ENCODE measurements around the gene TMPRSS13.
"Not testable (repeated sequence)": the region's sequence is repeated elsewhere in the genome, so short reads cannot be mapped to it uniquely, and the experiment has no call there.

Gene TMPRSS13

DNA sequence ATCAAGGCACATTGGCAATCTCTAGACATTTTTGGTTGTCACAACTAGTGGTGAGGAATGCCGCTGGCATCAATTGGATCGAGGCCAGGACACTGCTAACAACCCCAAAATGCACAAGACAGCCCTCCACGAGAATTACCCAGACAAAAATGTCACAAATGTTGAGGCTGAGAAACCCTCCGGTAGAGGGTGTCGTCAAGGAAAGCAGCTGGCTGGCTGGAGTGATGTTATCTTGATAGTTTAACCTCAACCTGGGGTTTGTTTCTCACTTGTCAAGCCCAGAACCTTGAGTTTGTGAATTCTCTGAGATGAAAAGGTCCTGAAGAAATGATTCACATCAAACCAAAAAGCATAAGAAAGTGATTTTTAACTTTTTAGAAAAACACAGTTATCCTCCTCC lies 21.1 kb upstream of the TMPRSS13 start:
- DNase-seq, result no peak

DNA sequence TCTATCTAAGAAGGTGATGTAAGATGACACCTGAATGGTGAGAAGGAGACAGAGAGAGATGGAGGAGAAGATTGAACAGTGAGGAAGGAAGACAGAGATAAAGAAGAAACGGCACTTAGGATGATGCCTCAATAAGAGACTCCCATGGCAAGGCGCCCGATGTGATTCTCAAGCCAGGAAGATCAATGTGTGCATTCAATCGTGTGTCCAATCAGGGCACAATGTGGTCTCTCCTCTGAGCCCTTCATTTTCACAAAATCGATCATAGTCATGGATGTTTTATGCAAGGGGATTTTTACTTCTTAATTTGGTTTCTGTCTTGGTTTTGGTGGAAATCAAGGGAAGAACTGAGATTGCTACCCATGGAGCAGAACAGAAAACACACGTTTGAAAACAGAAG lies 19.9 kb upstream of the TMPRSS13 start:
- DNase-seq, result no peak

DNA sequence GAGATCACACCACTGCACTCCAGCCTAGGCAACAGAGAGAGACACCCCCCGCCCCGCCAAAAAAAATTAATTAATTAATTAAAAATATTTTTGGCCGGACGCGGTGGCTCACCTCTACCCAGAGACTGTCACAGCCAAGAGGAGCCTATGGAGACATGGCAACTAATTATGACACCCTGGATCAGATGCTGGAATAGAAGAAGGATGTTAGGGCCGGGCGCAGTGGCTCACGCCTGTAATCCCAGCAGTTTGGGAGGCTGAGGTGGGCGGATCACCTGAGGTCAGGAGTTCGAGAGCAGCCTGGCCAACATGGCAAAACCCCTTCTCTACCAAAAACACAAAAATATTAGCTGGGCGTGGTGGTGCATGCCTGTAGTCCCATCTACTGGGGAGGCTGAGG lies 19.3 kb upstream of the TMPRSS13 start:
- DNase-seq, result not testable (repeated sequence)

DNA sequence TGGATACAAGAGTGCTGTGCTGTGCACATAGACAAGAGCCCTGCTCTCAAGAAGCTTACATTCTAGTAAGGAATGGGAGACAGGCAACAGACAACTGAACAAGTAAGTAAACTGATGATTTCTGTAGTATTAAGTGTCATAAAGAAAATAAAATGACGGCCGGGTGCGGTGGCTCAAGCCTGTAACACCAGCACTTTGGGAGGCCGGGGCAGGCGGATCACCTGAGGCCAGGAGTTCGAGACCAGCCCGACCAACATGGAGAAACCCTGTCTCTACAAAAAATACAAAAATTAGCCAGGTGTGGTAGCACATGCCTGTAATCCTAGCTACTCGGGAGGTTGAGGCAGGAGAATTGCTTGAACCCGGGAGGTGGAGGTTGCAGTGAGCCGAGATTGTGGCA lies 18.5 kb upstream of the TMPRSS13 start:
- not testable (repeated sequence) for DNase-seq

DNA sequence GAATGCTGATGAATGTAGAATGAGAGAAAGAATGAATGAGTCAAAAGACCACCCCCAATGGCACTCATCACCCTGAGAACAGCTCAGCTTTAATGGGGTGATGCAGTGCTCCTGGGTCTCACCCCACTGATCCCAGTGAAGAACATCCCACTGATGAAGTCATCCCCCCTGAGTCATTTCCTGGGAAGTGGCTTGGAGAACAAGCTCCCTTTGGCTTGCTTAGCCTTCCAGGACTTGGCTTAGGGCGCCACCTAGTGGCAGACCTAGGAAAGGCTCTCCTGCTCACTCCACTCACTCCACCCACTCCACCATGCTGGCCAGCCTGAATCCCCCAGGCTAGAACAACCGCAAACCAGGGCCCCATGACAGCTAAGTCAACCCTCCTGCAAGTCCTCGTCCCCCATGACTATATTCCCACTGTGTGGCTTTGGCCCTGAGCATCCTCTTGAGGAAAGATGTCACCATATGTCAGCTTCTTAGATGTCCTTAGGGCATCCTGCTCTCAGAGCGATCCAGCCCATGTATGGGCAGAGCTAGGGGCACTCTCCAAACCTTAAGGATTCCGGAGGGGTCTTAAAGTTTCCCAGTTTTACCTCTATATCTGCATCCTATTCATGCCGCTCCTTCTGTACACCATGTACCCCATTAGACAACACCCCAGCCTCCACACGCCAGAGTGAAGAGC lies 17.8 kb upstream of the TMPRSS13 start:
- DNase-seq, result peak; percentile 85 to 92

DNA sequence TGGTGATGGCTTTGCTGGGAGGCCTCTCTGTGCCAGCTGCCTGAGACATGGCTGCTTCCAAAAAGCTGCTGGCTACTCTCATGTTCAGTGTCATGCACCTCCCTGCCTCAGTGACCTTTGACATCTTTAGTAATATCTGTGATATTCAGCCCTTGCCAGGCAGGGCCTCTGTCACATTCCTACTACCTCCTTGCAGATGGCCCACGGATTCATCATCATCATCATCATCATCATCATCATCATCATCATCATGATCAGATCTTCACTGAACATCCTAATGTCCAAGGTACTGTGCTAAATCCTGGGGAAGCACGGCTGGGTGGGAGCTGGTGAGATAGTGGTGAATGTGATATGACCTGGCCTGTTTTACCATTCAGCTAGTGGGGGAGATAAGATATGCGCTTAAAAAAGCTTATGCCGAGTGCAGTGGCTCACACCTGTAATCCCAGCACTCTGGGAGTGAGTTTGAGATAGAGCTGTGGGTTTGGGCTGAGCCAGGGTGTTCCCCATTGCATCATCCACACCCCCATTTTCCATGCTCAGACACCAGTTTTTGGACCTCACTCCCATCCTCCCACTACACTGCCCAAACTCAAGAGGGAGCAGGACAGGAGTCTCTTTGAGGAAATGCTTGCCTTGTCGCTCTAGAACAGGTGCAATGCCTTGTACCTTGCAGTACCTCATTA lies 17.1 kb upstream of the TMPRSS13 start:
- DNase-seq, result no peak

DNA sequence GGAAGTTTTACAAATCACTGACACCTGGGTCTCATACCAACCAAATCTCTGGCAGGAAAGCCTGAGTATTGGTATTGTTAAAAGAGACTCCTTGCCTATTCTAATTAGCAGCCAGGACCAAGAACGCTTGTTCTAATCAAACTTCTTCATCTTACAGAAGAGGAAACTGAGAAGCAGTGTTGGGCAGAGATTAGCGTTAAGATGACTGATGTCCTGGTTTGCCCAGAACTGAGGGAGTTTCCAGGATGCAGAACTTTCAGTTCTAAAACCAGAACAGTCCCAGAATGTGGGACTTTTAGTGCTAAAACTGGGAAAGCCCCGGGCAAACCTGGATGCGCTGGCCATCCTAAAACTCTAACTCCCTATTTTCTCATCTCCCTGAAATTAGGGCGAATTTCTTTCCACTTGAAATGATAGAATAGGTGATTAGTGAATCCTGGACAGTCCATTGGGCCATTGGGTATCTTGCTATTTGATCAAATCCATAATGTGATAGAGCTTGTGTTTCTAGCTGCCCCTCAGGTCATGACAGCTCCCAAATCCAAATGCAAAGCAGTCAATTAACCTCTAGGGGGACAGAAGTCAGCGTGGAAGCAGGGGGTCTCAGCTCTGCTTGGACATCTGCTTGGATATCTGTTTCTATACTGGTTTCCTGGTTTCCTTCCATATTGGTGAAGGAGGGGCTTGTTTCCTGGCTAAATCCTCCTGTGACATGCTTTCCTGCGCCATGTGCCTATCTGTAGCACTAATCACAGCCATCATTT lies 16.0 kb upstream of the TMPRSS13 start:
- DNase-seq, result no peak

DNA sequence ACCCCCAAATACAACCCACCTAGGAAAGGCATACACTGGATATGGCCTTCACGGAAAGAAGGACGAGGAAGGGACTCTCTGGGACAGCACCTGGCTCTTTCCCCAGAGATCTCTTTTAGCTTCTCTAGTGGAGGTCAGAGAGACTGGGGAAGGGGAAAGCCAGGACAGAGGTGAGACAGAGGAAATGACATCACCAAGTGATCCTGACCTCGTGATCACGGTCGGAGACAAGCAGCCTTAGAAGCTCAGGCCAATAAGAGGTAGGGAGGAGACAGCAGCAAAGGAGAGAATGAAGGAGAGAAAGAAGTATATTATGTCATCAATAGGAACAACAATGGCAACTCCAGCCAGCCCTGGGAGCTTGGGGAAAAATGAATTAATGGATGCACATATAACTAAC lies 15.4 kb upstream of the TMPRSS13 start:
- no peak for DNase-seq

DNA sequence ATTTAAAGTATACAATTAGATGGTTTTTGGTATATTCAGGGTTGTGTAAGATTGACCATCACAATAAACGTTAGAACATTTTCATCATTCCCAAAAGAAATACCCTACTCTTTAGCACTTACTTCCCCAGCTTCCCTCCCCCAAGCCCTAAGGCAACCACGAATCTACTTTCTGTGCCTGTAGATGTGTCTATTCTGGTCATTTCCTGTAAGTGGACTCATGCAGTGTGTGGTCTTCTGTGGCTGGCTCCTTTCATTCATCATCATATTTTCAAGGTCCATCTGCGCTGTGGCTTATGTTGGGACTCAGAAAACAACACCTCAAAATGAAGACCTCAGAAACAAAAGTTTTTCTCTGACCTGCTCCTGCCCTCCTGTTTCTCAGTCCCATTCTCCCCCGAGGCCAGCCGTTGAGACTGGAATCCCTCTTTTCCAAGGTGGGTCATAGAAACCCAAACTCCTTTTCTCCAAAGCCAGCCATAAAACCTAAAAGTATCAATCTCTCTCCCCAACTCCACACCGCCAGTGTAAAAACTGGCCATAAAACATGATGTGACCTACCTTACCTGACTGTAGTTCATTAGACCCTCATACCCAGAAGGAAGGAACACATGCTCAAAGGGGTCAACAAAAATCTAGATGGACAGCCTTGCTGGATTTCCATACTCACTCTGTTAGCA lies 12.9 kb upstream of the TMPRSS13 start:
- DNase-seq, result no peak

DNA sequence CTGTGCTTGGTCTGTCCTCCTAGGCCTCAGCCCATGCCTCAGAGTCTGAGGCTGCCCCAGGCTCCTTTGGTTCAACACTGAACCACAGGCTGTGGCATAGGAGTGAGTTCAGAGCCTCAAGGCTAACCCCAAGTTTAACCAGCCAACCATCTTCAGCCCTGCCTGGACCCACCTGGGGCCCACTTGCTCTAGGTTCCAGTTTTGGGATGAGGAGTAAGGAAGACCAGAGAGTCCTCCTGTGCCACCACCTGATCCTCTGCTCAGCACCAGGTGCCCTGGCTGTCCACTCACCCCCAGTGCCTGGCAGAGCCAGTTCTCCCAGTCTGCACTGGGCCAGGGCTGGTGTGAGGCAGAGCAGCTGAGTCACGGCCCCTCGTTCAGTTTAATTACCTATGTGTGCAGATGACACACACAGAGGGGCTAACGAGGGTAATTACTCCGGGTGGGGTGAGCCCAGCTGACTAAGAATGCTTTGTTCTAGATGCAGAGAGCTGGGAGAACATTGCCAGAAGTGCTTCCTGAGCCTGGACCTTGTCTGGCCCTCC lies 12.0 kb upstream of the TMPRSS13 start:
- no peak for DNase-seq

DNA sequence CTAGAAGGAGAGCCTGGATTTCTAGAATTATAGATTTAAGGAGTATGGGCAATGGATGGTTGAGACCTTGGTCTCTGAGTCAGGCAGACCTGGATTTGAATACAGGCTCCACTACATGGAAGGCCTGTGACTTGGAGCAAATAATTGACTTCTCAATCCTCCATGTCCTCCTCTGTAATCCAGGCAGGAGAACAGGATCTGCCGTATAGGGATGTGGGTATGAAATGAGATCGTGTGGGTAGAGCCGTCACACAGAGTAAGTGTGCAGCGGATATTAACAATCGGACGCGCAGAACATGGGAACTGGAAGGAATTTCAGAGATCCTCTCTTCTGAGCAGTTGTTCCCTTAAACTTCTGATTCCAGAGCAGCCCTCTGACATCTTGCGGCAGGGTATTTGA lies 11.5 kb upstream of the TMPRSS13 start:
- no peak for DNase-seq

DNA sequence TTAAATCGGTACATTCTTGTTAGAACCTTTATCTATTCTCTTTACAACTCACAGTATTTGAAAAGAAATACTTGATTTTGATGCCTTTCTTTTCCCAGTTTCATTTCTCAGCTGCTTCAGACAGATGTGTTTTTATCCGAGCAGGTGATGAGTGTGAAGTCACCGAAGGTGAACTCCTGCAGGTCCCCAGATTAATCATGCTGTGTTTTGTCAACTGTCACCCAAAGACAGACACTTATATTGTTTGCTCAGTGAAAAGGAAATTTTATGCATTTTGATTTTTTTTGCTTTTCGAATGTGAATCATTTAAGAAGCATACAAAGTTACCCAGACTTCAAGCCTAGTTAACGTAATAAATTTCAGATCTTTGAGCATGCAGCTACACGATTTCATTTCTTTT lies 7.8 kb upstream of the TMPRSS13 start:
- no peak for DNase-seq

DNA sequence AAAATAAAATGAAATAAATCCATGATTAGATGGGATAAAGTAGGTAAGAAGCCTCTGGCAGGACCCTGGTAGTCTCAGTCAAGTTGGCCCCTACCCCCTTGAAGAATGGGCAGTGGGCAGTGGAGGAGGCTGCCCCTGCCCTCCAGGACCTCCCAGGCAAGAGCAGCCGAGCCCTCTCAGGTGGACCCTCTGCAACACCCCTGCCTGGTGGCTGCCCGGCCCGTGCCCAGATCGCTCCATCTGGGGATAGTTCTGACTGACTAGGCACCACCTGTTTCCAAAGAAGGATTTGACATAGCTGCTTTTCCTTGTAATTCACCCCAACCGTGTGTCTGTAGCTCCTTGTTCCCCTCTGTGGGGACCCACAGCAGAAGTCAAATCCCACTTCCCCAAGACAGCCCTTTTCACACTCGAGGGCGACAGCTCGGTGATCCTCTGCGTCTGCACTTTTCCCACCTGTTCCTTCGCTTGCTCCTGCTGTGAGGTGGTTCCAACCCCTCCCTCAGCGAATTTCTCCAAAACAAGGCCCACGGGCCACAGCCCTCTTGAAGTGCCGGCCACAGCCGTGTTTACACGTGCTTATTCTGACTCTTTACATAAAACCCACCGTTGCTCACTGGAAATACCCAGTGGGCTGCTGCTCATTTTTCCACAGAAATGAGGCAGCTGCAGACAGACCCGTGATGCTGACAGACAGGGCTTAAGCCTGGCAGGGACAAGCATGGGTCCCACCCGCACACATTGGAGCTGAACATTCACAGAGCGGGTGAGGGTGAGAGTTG lies 5.5 kb upstream of the TMPRSS13 start:
- DNase-seq, result no peak

DNA sequence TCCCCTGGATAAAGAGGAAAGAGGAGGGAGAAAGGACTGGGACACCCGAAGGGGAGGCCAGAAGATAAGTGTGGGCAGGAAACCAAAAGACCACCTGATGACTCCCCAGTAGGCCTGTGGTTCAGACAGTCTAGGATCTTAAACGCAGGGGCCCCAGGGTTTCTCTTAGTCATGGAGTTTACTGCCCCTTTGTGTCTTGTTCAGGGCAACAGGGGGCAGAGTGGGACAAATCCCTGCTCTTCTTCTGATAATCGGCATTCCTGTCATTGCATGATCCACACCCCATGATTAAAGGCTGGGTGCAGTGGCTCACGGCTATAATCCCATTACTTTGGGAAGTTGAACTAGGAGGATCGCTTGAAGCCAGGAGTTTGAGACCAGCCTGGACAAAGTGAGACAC lies 4.7 kb upstream of the TMPRSS13 start:
- DNase-seq, result no peak

DNA sequence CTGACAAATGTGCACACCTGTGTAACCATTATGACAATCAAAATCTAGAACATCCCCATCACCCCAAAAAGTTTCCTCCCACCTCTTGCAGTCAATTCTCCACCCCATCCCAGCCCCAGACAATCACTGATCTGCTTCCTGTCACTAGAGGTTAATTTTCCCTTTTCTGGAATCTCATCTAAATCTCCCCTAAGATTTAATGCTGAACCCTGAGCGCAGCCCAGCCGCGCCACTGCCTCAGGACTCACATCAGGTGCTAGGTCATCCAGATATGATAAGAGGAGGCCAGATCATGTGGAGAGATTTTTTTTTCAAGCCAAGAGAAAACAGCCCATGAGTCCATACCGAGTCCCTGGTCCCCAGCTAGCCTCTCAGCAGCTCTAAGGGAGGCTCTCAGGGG lies 4.3 kb upstream of the TMPRSS13 start:
- no peak for DNase-seq

DNA sequence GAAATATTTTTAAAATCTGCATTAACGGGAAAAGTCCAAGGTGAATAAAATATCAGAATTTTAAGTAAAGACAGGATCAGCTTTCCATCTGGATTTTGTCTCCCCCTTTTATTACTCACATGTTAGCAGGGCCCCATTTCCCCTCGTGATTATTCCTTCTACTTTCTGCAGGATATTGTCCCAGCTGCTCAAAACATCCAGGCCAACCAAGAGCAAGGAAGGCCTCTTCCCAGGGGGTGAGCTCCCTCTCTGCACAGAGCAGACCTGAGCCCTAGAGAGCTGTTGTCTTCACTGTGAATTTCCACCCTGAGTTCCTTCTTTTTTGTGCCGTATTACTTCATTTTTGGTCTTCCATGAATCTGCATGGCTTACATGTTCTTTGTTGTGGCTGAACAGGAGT lies 3.7 kb upstream of the TMPRSS13 start:
- DNase-seq, result no peak

DNA sequence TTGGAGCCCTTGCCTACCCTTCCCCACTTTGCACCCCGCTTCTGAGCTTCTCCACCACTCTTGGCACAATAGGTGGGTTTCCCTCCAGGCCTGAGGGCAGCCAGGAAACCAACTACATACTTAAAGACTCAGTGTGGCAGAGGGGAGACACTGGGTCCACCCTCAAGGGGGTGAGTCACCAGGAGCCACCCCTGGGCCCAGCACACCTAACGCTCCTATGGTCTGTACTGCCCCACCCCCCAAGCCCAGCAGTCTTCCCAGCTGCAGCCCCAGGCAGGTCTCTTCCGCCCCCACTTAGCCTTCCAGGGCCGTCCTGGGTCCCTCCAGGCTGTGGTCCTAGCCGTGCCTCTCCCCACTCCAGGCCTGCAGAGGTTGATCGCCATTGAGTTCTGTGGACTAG lies 3.2 kb upstream of the TMPRSS13 start:
- DNase-seq, result no peak

DNA sequence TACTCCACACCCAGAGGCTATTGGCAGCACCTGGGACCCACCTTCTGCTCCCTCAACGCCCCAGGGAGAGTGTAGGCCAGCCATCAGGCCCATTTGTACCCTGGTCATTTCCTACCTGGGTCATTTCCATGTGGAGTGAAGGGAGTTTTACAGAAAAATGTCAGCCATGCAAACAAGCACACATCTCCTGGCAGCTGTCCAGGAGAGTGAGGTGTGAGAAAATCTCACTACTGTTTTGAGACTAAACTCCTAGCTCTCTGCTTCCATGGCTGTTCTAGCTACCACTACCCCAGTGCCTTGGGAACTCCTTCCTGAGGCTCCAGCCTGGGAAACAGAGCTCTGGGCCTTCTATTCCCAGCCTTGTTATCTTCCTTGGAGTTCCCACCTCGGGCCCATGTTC lies 2.8 kb upstream of the TMPRSS13 start:
- DNase-seq, result peak; percentile 54 to 62

DNA sequence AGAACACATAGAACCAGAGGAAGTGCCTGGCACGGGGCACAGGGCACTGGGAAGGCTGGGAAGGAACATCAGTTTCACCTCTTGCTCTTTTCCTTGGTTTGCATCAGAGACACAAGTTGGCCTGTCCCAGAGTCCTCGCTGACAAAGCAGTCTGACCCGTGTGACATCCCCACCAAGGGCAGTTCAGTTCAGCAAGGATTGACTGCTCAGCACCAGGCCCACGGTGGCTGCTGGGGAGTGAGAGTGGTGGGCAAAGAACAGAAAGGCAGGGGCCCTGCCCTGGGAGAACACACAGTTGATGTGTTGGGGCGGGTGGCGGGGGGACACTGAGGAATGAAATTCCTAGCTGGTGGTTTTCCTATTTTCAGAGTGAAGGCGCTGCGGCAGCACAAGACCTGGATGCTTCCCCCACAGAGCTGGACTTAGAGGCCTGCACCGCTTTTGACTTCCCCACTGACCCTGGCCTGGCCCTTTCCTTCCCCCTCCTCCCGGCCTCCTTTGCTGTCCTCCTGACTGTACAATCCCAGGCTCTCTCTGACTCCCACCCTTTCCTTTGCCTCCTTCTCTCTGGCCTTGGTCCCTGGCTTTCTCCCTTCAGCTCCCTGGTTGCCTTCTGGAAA lies 2.2 kb upstream of the TMPRSS13 start:
- DNase-seq, result no peak

DNA sequence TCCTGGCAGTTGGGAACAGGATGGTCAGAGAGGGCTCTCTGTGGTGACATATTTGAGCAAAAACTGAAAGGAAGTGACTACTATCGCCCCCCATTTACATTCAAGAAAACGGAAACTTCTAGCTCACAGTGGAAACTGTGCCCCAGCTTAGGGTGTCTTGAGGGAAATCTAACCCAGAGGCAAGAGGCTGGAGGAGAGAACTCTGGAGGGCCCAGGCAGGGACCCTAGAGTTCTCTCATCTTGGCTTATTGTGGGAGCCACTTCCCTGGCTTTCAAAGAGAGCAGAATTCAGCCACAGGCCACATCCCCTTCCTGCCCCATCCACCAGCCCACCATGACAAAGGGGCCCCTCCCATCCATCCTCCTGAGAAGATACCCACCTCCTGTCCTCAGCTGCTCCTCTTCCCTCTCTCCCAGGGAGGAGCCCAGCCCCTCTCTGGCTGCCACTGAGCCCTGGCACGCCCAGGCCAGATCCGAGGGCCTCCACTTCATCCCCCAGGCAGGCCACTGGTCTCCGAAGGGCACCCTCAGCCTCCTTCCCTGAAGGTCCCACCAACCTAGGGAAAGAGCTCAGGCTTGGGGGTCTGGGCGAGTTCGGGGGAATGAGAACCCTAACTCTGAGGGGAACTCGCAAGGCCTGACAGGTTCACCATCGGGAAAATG lies 1.6 kb upstream of the TMPRSS13 start:
- DNase-seq, result no peak

DNA sequence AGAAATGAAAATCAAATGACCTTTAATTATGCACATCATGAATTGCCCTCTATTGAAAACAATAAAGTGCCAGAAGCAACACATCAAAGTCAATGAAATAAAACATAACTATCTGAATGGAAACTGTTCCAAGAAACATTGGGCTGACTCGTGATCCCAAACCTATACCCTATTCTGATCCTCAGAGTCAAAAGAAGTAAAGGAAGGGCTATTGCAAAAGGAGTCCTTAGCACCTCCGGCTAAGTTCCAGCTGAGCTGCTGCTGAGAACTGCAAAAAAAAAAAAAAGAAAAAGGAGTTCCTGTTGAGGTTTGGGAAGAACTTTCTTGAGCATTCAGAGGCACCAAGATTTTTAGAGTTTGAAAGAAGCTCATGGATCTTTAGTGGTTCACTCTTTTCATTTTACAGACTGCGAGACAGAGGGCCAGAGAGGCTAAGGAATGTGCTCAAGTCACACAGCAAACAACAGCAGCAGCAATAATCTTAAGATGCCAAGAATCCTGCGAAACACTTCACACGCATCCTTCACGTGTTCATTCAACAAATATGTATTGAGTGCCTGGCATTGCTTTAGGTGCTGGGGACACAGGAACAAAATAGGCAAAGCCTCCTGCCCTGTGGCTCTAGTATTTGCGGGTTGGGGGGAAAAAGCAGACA lies 841 bp upstream of the TMPRSS13 start:
- no peak for DNase-seq
